HG03457 (cell line): Measurements from ENCODE around the gene LPAR5.

Source experiments
- ATAC-seq: cut with Tn5 transposase; IDR thresholded peaks from one replicate; pipeline ENCODE4 v1.9.1; 2021; ENCODE audit warnings: moderate number of reproducible peaks; ENCODE audit not compliant: unreplicated experiment

LPAR5 gene

GRCh38 chr12:6635856-6636531, at the start of gene LPAR5:
Gene LPAR5 (minus strand): TSS chr12:6635959. CDS start chr12:6621248, 14,711 bp downstream.
- ATAC-seq, result no peak

DNA sequence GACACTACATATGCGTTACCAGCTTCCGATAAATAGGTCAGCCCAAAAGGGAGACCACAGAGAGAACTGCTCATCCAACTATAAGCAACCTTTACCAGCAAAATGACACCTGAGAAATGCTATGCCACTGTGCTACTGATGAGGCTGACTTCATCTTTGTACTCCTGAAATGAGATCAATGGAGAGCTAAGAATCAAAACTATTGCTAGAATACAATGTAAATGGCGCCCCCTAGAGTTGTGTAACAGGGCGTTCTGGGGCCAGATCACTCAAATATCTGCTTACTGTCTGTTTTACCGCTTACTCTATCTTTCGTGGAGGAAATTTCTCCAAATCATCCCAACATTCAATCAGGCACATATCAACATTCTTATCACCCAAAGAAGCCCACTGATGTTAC, 48.9 kb upstream of the LPAR5 start:
- ATAC-seq, result no peak

- no peak for ATAC-seq
These were observed 41.2 kb upstream of the LPAR5 start for GRCh38 chr12:6676962-6677361.

GRCh38 chr12:6672143-6672542, 36.4 kb upstream of the LPAR5 start:
- no peak for ATAC-seq

DNA sequence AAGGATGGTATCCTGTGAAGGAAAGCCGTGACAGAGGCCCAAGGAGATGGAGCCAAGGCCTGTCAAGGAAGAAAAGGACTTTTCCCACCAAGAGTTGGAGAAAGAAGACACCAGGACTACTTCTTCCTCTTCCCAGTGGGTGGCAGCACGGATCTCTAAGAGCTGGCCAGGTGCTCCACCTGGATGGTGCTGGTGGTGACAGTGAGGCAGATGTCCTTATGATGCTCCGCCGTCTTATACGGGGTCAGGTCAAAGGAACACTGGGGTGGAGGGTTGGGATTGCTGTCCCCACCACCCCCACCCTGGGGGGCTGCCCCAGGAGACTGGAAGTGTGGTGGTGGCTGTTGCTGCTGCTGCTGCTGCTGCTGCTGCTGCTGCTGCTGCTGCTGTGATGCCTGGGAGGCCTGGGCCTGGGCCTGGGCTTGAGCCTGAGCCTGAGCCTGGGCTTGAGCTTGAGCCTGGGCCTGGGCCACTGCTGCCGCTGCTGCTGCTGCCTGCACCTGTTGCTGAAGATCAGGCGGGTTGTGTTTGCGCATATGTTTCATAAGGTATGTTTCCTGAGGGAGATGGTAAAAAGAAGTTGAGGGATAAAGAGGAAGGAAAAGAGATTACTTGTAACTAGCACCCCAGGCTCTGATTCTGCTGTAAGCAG, 31.9 kb upstream of the LPAR5 start:
- no peak for ATAC-seq

DNA sequence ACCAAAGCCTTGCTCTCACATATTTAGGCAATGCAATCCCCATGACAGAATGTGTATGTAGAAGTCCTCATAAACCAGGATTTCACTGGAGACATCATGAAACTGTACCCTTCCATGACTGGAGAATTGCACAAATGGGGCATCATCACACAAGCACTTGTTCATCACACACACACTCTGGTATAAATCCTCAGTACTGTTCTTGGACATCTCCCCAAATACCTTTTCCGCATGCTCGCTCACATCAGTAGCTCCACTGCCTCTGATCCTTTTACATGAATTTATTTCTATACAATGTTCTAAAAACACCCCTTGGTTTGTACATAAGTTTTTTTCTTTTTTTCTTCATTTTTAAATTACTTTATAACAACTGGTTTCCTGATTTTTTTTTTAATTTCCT, 30.5 kb upstream of the LPAR5 start:
- ATAC-seq, result no peak

- ATAC-seq, result no peak
These were observed 29.1 kb upstream of the LPAR5 start for GRCh38 chr12:6664902-6665301.

DNA sequence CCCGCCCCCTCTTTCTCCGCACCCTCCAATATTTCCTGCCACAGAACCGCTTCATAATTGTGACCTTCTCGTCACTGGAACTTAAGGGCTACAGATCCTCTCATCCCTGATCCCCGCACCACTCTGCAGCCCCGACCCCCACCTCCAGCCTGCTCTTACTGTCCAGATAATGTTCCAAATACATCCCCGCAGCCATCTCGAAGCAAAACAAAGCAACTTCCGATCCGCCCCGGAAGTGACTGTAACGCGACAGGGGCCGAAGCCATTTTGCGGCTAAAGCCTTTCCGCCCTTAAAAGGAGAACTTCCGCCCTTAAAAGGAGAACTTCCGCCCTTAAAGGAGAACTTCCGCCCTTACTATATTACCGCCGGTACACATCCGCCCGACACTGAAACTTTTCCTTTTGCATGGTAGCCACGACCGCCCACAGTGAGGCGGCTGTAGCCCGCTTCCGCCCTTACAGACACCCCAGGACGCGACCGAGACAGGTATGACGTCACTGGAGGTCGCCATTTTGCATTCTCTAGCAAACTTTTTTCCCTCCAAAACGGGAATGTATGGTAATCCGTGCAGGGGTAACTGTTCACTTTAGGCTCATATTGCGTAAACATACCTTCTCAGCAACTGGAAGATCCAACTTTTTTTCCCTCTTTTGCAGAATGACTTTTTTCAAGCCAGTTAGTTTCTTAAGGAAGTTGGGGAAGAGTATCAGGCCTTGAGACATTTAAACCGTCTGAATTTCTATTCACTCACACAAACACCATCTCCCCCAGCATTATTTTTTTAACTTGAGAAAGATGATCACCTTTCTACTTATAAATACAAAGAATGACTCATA, 27.4 kb upstream of the LPAR5 start, which contains the start of gene ING4:
Gene ING4 (minus strand): TSS at position 214 of the 837 bp plus-strand sequence. CDS start 18 bp downstream, at position 196.
- peak; percentile 83 for ATAC-seq

GRCh38 chr12:6662602-6662905, 26.8 kb upstream of the LPAR5 start:
- peak; percentile 11 for ATAC-seq

GRCh38 chr12:6653987-6654386, 18.2 kb upstream of the LPAR5 start:
- ATAC-seq, result no peak

- no peak for ATAC-seq
These were observed 17.6 kb upstream of the LPAR5 start for GRCh38 chr12:6653342-6653741.

DNA sequence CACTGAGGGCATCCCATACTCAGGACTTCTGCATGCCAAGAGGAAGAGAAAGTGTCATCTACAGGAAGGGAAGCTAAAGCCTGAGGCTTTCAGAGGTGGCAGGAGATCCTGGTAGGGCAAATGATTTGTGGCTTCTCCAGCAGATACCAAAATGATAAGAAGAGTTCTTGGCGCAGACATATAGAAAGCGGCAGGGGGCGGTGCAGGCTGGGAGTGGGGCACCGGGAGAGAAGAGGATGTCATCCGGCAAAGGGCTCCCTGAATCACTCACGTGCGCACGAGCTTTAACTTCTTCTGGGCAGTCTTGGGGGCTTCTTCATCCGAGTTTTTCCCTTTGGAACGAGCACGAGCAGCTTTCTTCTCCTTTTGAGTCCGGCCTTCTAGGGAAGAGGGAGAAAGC, 16.6 kb upstream of the LPAR5 start:
- ATAC-seq, result no peak

DNA sequence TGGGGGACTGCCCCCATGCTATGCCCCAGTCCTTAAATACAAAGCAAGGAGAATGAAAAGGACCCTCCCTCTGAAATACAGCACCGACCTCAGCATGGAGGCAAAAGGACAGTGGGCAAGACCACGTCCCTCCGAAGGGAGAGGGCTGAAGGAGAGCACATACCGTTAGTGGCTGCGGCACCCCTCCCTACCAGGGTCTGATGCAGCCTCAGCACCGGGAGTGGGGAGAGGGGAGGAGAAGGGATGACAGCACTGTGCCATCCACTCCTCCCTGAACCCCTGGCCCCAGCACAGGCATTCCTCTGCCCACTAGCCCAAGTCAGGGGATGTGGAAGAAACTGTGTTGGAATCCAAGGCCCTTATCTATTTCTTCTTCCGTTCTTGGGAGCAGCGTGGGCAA, 15.1 kb upstream of the LPAR5 start:
- ATAC-seq, result no peak

DNA sequence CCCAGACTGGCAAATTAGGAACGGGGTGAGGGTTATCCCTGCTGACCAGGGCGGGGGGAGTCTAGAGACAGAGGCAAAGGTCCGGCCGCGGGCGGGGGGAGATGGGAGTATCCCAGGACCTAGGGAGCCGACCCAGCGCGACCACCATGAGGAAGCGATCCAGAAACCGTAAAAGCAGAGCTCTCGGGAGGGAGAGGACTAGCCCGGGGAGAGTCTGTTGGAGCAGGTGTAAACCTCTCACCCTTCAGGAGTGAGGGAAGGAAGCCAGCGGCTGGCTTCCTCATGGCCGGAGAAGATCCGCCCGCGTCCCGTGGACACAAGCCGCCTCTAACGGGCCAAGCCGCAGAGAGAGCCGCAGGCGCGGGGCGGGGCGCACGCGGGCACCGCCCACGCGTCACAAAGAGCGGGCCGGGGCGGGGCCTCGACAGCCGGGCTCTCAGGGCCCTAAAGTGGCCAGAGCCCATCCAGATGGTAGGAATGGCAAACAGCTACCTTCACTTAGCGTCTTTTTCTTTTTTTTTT, 11.4 kb upstream of the LPAR5 start, which contains the start of gene ACRBP:
Gene ACRBP (minus strand): TSS at position 350 of the 522 bp plus-strand sequence. CDS start 66 bp downstream, at position 284.
- no peak for ATAC-seq

GRCh38 chr12:6646276-6647082, 10.7 kb upstream of the LPAR5 start:
- ATAC-seq, result no peak

- no peak for ATAC-seq
These were observed 9.1 kb upstream of the LPAR5 start for GRCh38 chr12:6644903-6645302.

GRCh38 chr12:6644257-6644596, 8.5 kb upstream of the LPAR5 start:
- ATAC-seq, result no peak

GRCh38 chr12:6643569-6644256, 8.0 kb upstream of the LPAR5 start:
- ATAC-seq, result no peak

GRCh38 chr12:6641131-6641530, 5.4 kb upstream of the LPAR5 start:
- no peak for ATAC-seq

GRCh38 chr12:6640497-6640896, 4.7 kb upstream of the LPAR5 start:
- ATAC-seq, result no peak
